Gastrocnemius medialis (tissue), 4 donors: Measurements from ENCODE around the gene TIAM2. TPM values are rescaled to one million over a fixed set of nuclear protein-coding genes. Genes with fewer than 3 reads are reported as not detected.
A peak's percentile ranks its signal among the peaks of the same experiment; 100 is the strongest.

ENCODE experiments used
- ATAC-seq, 2 donors: fragments of 150-250 bp; one replicate each; pipeline ENCODE4 v1.9.1; 2016
- DNase-seq, 2 donors: peaks; one replicate each; pipeline ENCODE4 v3.0.0-alpha.2; 2019
- H3K27ac ChIP-seq, 4 donors: fragments of 200-600 bp; sonication (generic); 1 replicate in 1 of 4; 2 replicates in 3 of 4; pipeline ENCODE4 v1.5.1; 2016 to 2018; ENCODE audit warnings: mild to moderate bottlenecking in 2 of 4, moderate library complexity in 1 of 4
- H3K27me3 ChIP-seq, 3 donors: fragments of 200-600 bp; sonication (generic) in 2 of 3; 1 replicate in 1 of 3; 2 replicates in 2 of 3; pipeline versions ENCODE4 v1.5.1 to v1.6.0; 2016 to 2019; ENCODE audit warnings: mild to moderate bottlenecking in 1 of 3, moderate library complexity in 1 of 3
- H3K36me3 ChIP-seq, 2 donors: fragments of 200-600 bp; sonication (generic) in 1 of 2; one replicate each; pipeline ENCODE4 v1.5.1; 2017 to 2018
- H3K4me1 ChIP-seq, 2 donors: fragments of 200-600 bp; sonication (generic) in 1 of 2; one replicate each; pipeline ENCODE4 v1.5.1; 2016 to 2017; ENCODE audit warnings: mild to moderate bottlenecking in 2 of 2
- H3K4me3 ChIP-seq, 4 donors: fragments of 200-600 bp; sonication (generic) in 3 of 4; 1 replicate in 1 of 4; 2 replicates in 3 of 4; pipeline ENCODE4 v1.5.1; 2016 to 2019; ENCODE audit warnings: mild to moderate bottlenecking in 2 of 4
- H3K9me3 ChIP-seq, 3 donors: fragments of 200-600 bp; sonication (generic) in 2 of 3; 1 replicate in 1 of 3; 2 replicates in 2 of 3; pipeline ENCODE4 v1.5.1; 2016 to 2019
- CTCF ChIP-seq, 5 experiments: fragments of 450-650 bp in 3 of 5; fragments of 200-600 bp in 2 of 5; sonication (generic) in 2 of 5; IDR thresholded peaks in 4 of 5; conservative IDR thresholded peaks in 1 of 5; 1 replicate in 4 of 5; 2 replicates in 1 of 5; pipeline ENCODE4 v1.5.1; 2016 to 2019; ENCODE audit warnings: antibody characterized with exemption in 5 of 5, mild to moderate bottlenecking in 3 of 5, moderate library complexity in 3 of 5
- POLR2A ChIP-seq, 2 donors: fragments of 450-650 bp; IDR thresholded peaks; one replicate each; pipeline ENCODE4 v1.6.1; 2017; ENCODE audit warnings: antibody characterized with exemption in 2 of 2, mild to moderate bottlenecking in 2 of 2, moderate library complexity in 2 of 2
- in situ Hi-C, 4 donors: fragments of 200-750 bp; cut with MboI; loops; one replicate each; pipeline versions ENCODE4 v1.15.0 to v1.8.0; 2017; ENCODE audit warnings: low sequenced_read_pairs in 4 of 4
- intact Hi-C: fragments of 100-400 bp; cut with DNase I; formaldehyde crosslinking; loops from one replicate; pipeline ENCODE4 v1.15.1; 2023; ENCODE audit warnings: low total_unique reads
- total RNA-seq, 4 donors: library from RNA; depleted of rRNA; stranded (reverse); fragments of >200 nt; gene quantifications; one replicate each; pipeline versions ENCODE4 v1.1.0 to v1.2.3, GENCODE V29; 2016

Gene TIAM2
- 10 to 100 TPM in 3 of 4 donors, 1 to 10 TPM in 1; 4.4 to 18.8 (median 13.6) TPM for total RNA-seq

- Histone ChIP-seq H3K9me3 (no peaks in the 10 kb centered on the region), H3K27me3 (no peaks in the 10 kb centered on the region), H3K27ac (peak within 1 kb of the TSS; percentile 2 to 59 (median 44)), H3K4me1 (peaks cover 0 to 14% of the 10 kb centered on the region in 2 donors), H3K36me3 (no peaks in the 10 kb centered on the region), H3K4me3 (peak within 1 kb of the TSS; percentile 50 to 85 (median 68))
- intact Hi-C loops: loop anchor here (2.0 kb wide), 1 partner anchor 179 kb away; no protein-coding TSS in a partner anchor
- in situ Hi-C loops: no loop called here
- DNase-seq (no peak), ATAC-seq (peak; percentile 61 to 72)
- no peak for TF ChIP-seq POLR2A (IDR thresholded peaks at IDR 0.05)
- TF ChIP-seq CTCF (IDR thresholded peaks at IDR 0.05 in 4 of 5, conservative IDR thresholded peaks at IDR 0.05 in 1 of 5): peak in 1 of 5 experiments; percentile 13
Observed at GRCh38 chr6:154995254-154996015, at the start of gene TIAM2. TSS of gene TIAM2 (plus strand) at chr6:154995315. CDS start at chr6:155129224, 133,909 bp downstream.

- H3K4me3 ChIP-seq: no peak overlapping the region
- no peak for DNase-seq
- no peak for ATAC-seq
- H3K9me3 ChIP-seq: no peaks in the 10 kb centered on the region
- intact Hi-C loops: no loop called here
- no peaks in the 10 kb centered on the region for H3K4me1 ChIP-seq
- H3K27me3 ChIP-seq: no peaks in the 10 kb centered on the region
- in situ Hi-C loops: no loop called here
- H3K27ac ChIP-seq: no peak overlapping the region
- TF ChIP-seq POLR2A (IDR thresholded peaks at IDR 0.05) (no peak), CTCF (IDR thresholded peaks at IDR 0.05 in 4 of 5, conservative IDR thresholded peaks at IDR 0.05 in 1 of 5) (no peak)
- peaks cover 0 to 3% of the 10 kb centered on the region in 2 donors for H3K36me3 ChIP-seq
Observed at GRCh38 chr6:154950979-154951344, 44.2 kb upstream of the TIAM2 start.

- H3K4me1 ChIP-seq: no peaks in the 10 kb centered on the region
- no peak overlapping the region for H3K27ac ChIP-seq
- intact Hi-C loops (no loop called here), in situ Hi-C loops (no loop called here)
- no peaks in the 10 kb centered on the region for H3K27me3 ChIP-seq
- no peak overlapping the region for H3K4me3 ChIP-seq
- no peaks in the 10 kb centered on the region for H3K9me3 ChIP-seq
- DNase-seq (no peak), ATAC-seq (no peak)
- TF ChIP-seq POLR2A (IDR thresholded peaks at IDR 0.05) (no peak), CTCF (IDR thresholded peaks at IDR 0.05 in 4 of 5, conservative IDR thresholded peaks at IDR 0.05 in 1 of 5) (no peak)
- H3K36me3 ChIP-seq: no peaks in the 10 kb centered on the region
Observed at GRCh38 chr6:154951345-154952200, 43.5 kb upstream of the TIAM2 start.

- H3K4me3 ChIP-seq: no peak overlapping the region
- H3K9me3 ChIP-seq: no peaks in the 10 kb centered on the region
- H3K27ac ChIP-seq: no peak overlapping the region
- TF ChIP-seq POLR2A (IDR thresholded peaks at IDR 0.05) (no peak), CTCF (IDR thresholded peaks at IDR 0.05 in 4 of 5, conservative IDR thresholded peaks at IDR 0.05 in 1 of 5) (no peak)
- H3K4me1 ChIP-seq: no peaks in the 10 kb centered on the region
- ATAC-seq: no peak
- in situ Hi-C loops: no loop called here
- DNase-seq: no peak
- intact Hi-C loops: no loop called here
- no peaks in the 10 kb centered on the region for H3K36me3 ChIP-seq
- no peaks in the 10 kb centered on the region for H3K27me3 ChIP-seq
Observed at GRCh38 chr6:154953644-154954043, 41.5 kb upstream of the TIAM2 start.
